Astrocyte of the spinal cord (primary cell): ENCODE measurements around the gene BTBD16.

ENCODE experiments used
- DNase-seq: peaks from one replicate; pipeline ENCODE4 v3.0.0; 2011; ENCODE audit warnings: low read depth, low spot score
- H3K4me3 ChIP-seq: 2 replicates; pipeline ENCODE4 v1.5.1; 2011; ENCODE audit warnings: low read depth, mild to moderate bottlenecking, low read length, moderate library complexity
- CTCF ChIP-seq: IDR thresholded peaks from 2 replicates; pipeline ENCODE4 v1.5.1; 2012; ENCODE audit warnings: low read depth, mild to moderate bottlenecking, low read length, inconsistent platforms
- in situ Hi-C: cut with HindIII; loops from 2 replicates; pipeline ENCODE4 v1.10.0; 2017; ENCODE audit warnings: low sequenced_read_pairs

BTBD16 gene

GRCh38 chr10:122290833-122291532, 19.9 kb downstream of the BTBD16 start:
- DNase-seq: no peak
- in situ Hi-C loops: no loop called here
- H3K4me3 ChIP-seq: no peak overlapping the region
- TF ChIP-seq CTCF: no peak

DNA sequence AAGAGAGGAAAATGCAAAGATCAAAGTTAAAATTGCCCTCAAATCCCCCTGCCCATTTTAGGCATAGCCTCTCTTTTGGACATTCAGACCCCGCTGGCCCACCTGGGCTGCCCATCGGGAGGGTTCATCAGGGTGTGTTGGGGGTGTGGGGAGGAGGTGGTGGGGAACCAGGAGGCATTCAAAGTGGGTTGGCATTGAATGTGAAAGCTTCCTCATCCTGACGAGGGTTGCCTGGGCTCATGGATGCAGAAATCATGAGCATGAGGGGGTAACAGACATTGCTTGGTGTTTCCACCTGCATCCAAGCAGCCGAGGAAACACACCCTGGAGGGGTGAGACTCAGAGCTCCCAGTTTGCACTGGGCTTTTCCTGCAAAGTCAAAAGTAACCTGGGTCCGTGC, 20.6 kb downstream of the BTBD16 start:
- in situ Hi-C loops: no loop called here
- H3K4me3 ChIP-seq: no peak overlapping the region
- TF ChIP-seq CTCF: no peak
- no peak for DNase-seq

DNA sequence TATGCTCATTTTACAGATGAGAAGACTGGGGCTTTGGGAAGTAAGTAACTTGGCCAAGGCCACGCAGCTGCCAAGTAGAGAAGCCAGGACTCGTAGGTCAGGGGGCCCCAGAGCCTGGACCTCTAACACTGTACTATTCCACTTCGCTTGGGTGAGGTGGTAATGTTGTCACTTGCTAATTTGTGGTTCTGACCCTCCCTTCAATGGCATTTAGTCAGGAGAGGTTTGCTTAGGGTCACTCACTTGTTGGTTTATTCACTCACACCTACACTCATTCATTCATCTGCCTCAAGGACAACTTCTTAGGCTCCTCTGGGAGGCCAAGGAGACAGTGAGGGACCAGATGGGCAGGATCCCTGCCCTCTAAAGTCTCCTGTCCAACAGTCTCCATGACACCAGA, 21.3 kb downstream of the BTBD16 start:
- DNase-seq: no peak
- in situ Hi-C loops: no loop called here
- H3K4me3 ChIP-seq: no peak overlapping the region
- no peak for TF ChIP-seq CTCF

GRCh38 chr10:122293156-122293960, 22.3 kb downstream of the BTBD16 start:
- no peak for DNase-seq
- no peak for TF ChIP-seq CTCF
- H3K4me3 ChIP-seq: no peak overlapping the region
- in situ Hi-C loops: no loop called here

DNA sequence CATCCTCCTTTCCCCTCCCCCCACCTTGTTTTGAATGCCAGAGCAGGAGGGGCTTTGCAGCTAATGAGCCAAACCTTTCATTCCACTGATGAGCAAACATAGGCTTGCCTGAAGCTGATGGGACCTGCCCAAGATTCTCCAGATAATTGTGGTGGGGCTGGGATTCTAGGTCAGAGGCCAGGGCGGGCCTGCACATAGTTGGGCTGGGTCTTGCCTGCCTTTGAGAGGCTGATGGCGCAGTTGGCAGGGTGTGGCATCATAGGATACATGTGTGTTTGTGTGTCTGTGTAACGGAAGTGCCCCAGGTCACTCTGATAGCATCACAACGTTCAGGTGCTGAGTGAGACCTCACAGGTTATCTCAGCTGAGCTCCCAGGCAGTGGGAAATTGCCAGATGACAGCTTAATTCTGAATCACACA, 22.9 kb downstream of the BTBD16 start:
- no peak for DNase-seq
- in situ Hi-C loops: no loop called here
- no peak for TF ChIP-seq CTCF
- H3K4me3 ChIP-seq: no peak overlapping the region

- no peak for TF ChIP-seq CTCF
- no peak for DNase-seq
- H3K4me3 ChIP-seq: no peak overlapping the region
- in situ Hi-C loops: no loop called here
Measured at GRCh38 chr10:122294511-122295450, 23.7 kb downstream of the BTBD16 start.
